K562 (cell line): ENCODE results near the gene RAB24. TPM values are rescaled to one million over a fixed set of nuclear protein-coding genes. Genes with fewer than 3 reads are reported as not detected.

ENCODE experiments used
- BDP1 ChIP-seq: IDR thresholded peaks from 3 replicates; pipeline ENCODE4 v1.6.1; 2011; ENCODE audit not compliant: insufficient read length, insufficient read depth
- CREB3L1 ChIP-seq: fragments of 450-650 bp; IDR thresholded peaks from 2 replicates; pipeline ENCODE4 v1.6.1; 2014; ENCODE audit warnings: low read depth, mild to moderate bottlenecking, moderate library complexity, borderline replicate concordance
- EGR1 ChIP-seq: fragments of 450-650 bp; conservative IDR thresholded peaks from 2 replicates; pipeline ENCODE4 v1.6.1; 2017; ENCODE audit warnings: mild to moderate bottlenecking
- FOSL1 ChIP-seq: fragments of 200-800 bp; sonication (Bioruptor generic); conservative IDR thresholded peaks from 2 replicates; pipeline ENCODE4 v1.6.1; 2016; ENCODE audit warnings: missing genetic modification characterization, missing compliant biosample characterization
- JUN ChIP-seq, 2 experiments: sonication (generic) in 1 of 2; formaldehyde crosslinking in 1 of 2; IDR thresholded peaks; 2 replicates each; pipeline versions ENCODE4 v1.6.1 to v1.8.0; 2012 to 2022; ENCODE audit warnings: borderline replicate concordance in 2 of 2, mild to moderate bottlenecking in 2 of 2, improper control_type of control experiment in 1 of 2, low read depth in 1 of 2, low read length in 1 of 2, missing genetic modification reagents in 1 of 2
- JUND ChIP-seq, 2 experiments: IDR thresholded peaks; 2 replicates in 1 of 2; 3 replicates in 1 of 2; pipeline ENCODE4 v1.6.1; 2011; ENCODE audit warnings: borderline replicate concordance in 2 of 2, low read depth in 2 of 2, low read length in 2 of 2, improper control_type of control experiment in 1 of 2, missing biosample characterization in 1 of 2, missing genetic modification characterization in 1 of 2, missing genetic modification reagents in 1 of 2
- MAZ ChIP-seq, 2 experiments: fragments of 450-650 bp in 1 of 2; sonication (generic) in 1 of 2; formaldehyde crosslinking; IDR thresholded peaks in 1 of 2; conservative IDR thresholded peaks in 1 of 2; 2 replicates each; pipeline versions ENCODE4 v1.4.0 to v1.5.0; 2020; ENCODE audit warnings: mild to moderate bottlenecking in 1 of 2, missing genetic modification reagents in 1 of 2
- MBD2 ChIP-seq: sonication (generic); IDR thresholded peaks from 2 replicates; pipeline ENCODE4 v1.6.1; 2016; ENCODE audit warnings: low read depth, borderline replicate concordance
- NFE2 ChIP-seq: IDR thresholded peaks from 2 replicates; pipeline ENCODE4 v1.6.1; 2014; ENCODE audit warnings: antibody characterized with exemption, low read depth
- NR2F6 ChIP-seq: fragments of 450-650 bp; formaldehyde crosslinking; IDR thresholded peaks from 2 replicates; pipeline ENCODE4 v1.4.0; 2020; ENCODE audit warnings: mild to moderate bottlenecking
- RBFOX2 ChIP-seq: fragments of 200-400 bp; formaldehyde crosslinking; IDR thresholded peaks from 2 replicates; pipeline ENCODE4 v1.6.1; 2017; ENCODE audit warnings: low read depth, mild to moderate bottlenecking, low read length, moderate library complexity
- SIN3B ChIP-seq: fragments of 450-650 bp; IDR thresholded peaks from 2 replicates; pipeline ENCODE4 v1.6.1; 2017; ENCODE audit warnings: low read depth, mild to moderate bottlenecking, moderate library complexity
- SMARCA5 ChIP-seq: fragments of 450-650 bp; IDR thresholded peaks from 2 replicates; pipeline ENCODE4 v1.6.1; 2016
- SOX6 ChIP-seq: fragments of 450-650 bp; IDR thresholded peaks from 2 replicates; pipeline ENCODE4 v1.6.1; 2014; ENCODE audit warnings: mild to moderate bottlenecking
- TBP ChIP-seq: optimal IDR thresholded peaks from 2 replicates; pipeline ENCODE3; 2011; ENCODE audit warnings: low read depth, low read length, improper control_type of control experiment
- ZBTB5 ChIP-seq: fragments of 450-650 bp; IDR thresholded peaks from 2 replicates; pipeline ENCODE4 v1.6.1; 2017; ENCODE audit warnings: antibody characterized with exemption
- ZBTB9 ChIP-seq: fragments of 450-650 bp; formaldehyde crosslinking; IDR thresholded peaks from 2 replicates; pipeline ENCODE4 v1.4.0; 2020; ENCODE audit warnings: mild to moderate bottlenecking, moderate library complexity
- ZKSCAN8 ChIP-seq: fragments of 200-800 bp; sonication (Bioruptor generic); IDR thresholded peaks from 2 replicates; pipeline ENCODE4 v1.6.1; 2016; ENCODE audit warnings: missing genetic modification characterization, missing compliant biosample characterization
- ZNF280A ChIP-seq: fragments of 450-650 bp; IDR thresholded peaks from 2 replicates; pipeline ENCODE4 v1.6.1; 2018; ENCODE audit warnings: mild to moderate bottlenecking, low read depth; ENCODE audit not compliant: partially characterized antibody
- ZNF431 ChIP-seq: sonication (generic); formaldehyde crosslinking; IDR thresholded peaks from 2 replicates; pipeline ENCODE4 v1.8.0; 2022; ENCODE audit warnings: mild to moderate bottlenecking, missing genetic modification reagents
- polyA plus RNA-seq, 8 experiments: library from polyadenylated mRNA; depleted of rRNA in 4 of 8; stranded (reverse) in 5 of 8; unstranded in 3 of 8; fragments of >200 nt; fragmentation: Nextera tagmentation in 2 of 8; fragmentation: Illumina TruSeq in 1 of 8; extraction: Ambion mirVana in 2 of 8; extraction: Trizol in 1 of 8; gene quantifications; 2 replicates each; pipeline versions ENCODE4 v1.2.1 to v1.2.3, GENCODE V29; 2011 to 2014; ENCODE audit warnings: inconsistent platforms in 1 of 8, missing spikeins in 1 of 8
- total RNA-seq, 7 experiments: library from RNA; depleted of rRNA in 6 of 7; stranded (reverse); fragments of >200 nt in 6 of 7; fragmentation: Illumina TruSeq in 2 of 7; extraction: Trizol in 2 of 7; gene quantifications; 2 replicates each; pipeline versions ENCODE4 v1.2.1 to v1.2.3, GENCODE V29; 2011 to 2021; ENCODE audit warnings: low replicate concordance in 1 of 7

Gene RAB24
- total and polyA plus RNA-seq, 9 of the 15 experiments (the other 6 are each of a cell fraction or from before 2014, with no cell fraction given) = 13.9 to 107 (median 34.8) TPM

GRCh38 chr5:177311723-177312648 is 8.5 kb upstream of the RAB24 start, which contains the start of gene MXD3 (continued):
- TF ChIP-seq JUN (IDR thresholded peaks at IDR 0.05; ENCODE audit: borderline replicate concordance, low read depth, low read length) (peak; percentile 79; the same call in 1 of the 2 replicates), JUN (CRISPR knock-in tag; IDR thresholded peaks at IDR 0.05; ENCODE audit: borderline replicate concordance) (peak; percentile 57; the same call in 1 of the 2 replicates), BDP1 (no peak), SIN3B (no peak), ZNF431 (CRISPR knock-in tag) (no peak), CREB3L1 (peak; percentile 63; the same call in 1 of the 2 replicates), ZKSCAN8 (no peak), MAZ (CRISPR knock-in tag; conservative IDR thresholded peaks at IDR 0.05 in 1 of 2, IDR thresholded peaks at IDR 0.05 in 1 of 2) (peak; percentile 71 to 94), ZBTB5 (no peak), SMARCA5 (no peak), JUND (IDR thresholded peaks at IDR 0.05; ENCODE audit: borderline replicate concordance, low read depth, low read length) (peak; percentile 62; the same call in 1 of the 2 replicates), JUND (tag; IDR thresholded peaks at IDR 0.05; ENCODE audit: borderline replicate concordance, low read depth, low read length) (peak; percentile 13; the same call in 1 of the 3 replicates), NR2F6 (CRISPR knock-in tag) (no peak), ZNF280A (no peak), SOX6 (peak; percentile 9; the same call in 1 of the 2 replicates), EGR1 (peak; percentile 85), TBP (peak; percentile 43), NFE2 (peak; percentile 27; the same call in 1 of the 2 replicates), RBFOX2 (peak; percentile 85), FOSL1 (tag) (peak; percentile 27; the same call in 1 of the 2 replicates), MBD2 (peak; percentile 63), ZBTB9 (CRISPR knock-in tag) (0 out of 2 replicates have a peak, but pooled peaks have one; percentile 16)
